GM21367 (cell line): ENCODE results near the gene CEP135.
"Not testable (repeated sequence)": the region's sequence is repeated elsewhere in the genome, so short reads cannot be mapped to it uniquely, and the experiment has no call there.

ENCODE experiments used
- ATAC-seq: cut with Tn5 transposase; IDR thresholded peaks from one replicate; pipeline ENCODE4 v1.9.1; 2021; ENCODE audit not compliant: unreplicated experiment

CEP135 gene

GRCh38 chr4:55941881-55942396, 6.8 kb upstream of the CEP135 start:
- no peak for ATAC-seq

- peak; percentile 38 for ATAC-seq
Measured at GRCh38 chr4:55947254-55947882, 1.4 kb upstream of the CEP135 start.

- no peak for ATAC-seq
Measured at GRCh38 chr4:55947912-55948725, 626 bp upstream of the CEP135 start.

GRCh38 chr4:55949482-55949802, 697 bp downstream of the CEP135 start:
- ATAC-seq = no peak

- no peak for ATAC-seq
Measured at GRCh38 chr4:55951191-55951922, 2.6 kb downstream of the CEP135 start.

GRCh38 chr4:55955710-55956109, 7.0 kb downstream of the CEP135 start:
- ATAC-seq = no peak

GRCh38 chr4:55959655-55960054, 10.9 kb downstream of the CEP135 start:
- ATAC-seq = no peak

- no peak for ATAC-seq
Measured at GRCh38 chr4:55964046-55964445, 15.3 kb downstream of the CEP135 start.

GRCh38 chr4:55965585-55965984, 16.8 kb downstream of the CEP135 start:
- no peak for ATAC-seq

GRCh38 chr4:55966324-55966723, 17.6 kb downstream of the CEP135 start:
- not testable (repeated sequence) for ATAC-seq

- ATAC-seq = no peak
Measured at GRCh38 chr4:55967376-55967775, 18.6 kb downstream of the CEP135 start.

- no peak for ATAC-seq
Measured at GRCh38 chr4:55973650-55974049, 24.9 kb downstream of the CEP135 start.

- no peak for ATAC-seq
Measured at GRCh38 chr4:55977811-55978210, 29.1 kb downstream of the CEP135 start.

GRCh38 chr4:55979562-55979961, 30.8 kb downstream of the CEP135 start:
- peak; percentile 62 for ATAC-seq

- no peak for ATAC-seq
Measured at GRCh38 chr4:55980725-55981124, 32.0 kb downstream of the CEP135 start.

- no peak for ATAC-seq
Measured at GRCh38 chr4:55982976-55983375, 34.2 kb downstream of the CEP135 start.

- ATAC-seq = no peak
Measured at GRCh38 chr4:55989766-55990165, 41.0 kb downstream of the CEP135 start.

- peak; percentile 63 for ATAC-seq
Measured at GRCh38 chr4:55993994-55994663, 45.4 kb downstream of the CEP135 start.

- ATAC-seq = no peak
Measured at GRCh38 chr4:55996646-55997045, 47.9 kb downstream of the CEP135 start.

- ATAC-seq = no peak
Measured at GRCh38 chr4:56003606-56004005, 54.9 kb downstream of the CEP135 start.

- no peak for ATAC-seq
Measured at GRCh38 chr4:56004235-56004634, 55.5 kb downstream of the CEP135 start.
